Skin of body (tissue), 2 donors: ENCODE measurements around the gene FASTK. TPM values are rescaled to one million over a fixed set of nuclear protein-coding genes. Genes with fewer than 3 reads are reported as not detected.

ENCODE experiments used
- DNase-seq: peaks from one replicate; lab custom pipeline; 2025; lab: John Stamatoyannopoulos, UW
- total RNA-seq: library from RNA; depleted of rRNA; stranded (reverse); fragments of >200 nt; gene quantifications from one replicate; pipeline ENCODE4 v1.2.3, GENCODE V29; 2014

FASTK gene
- total RNA-seq, 1 donor from 2014 or later, result 35.9 TPM

DNA sequence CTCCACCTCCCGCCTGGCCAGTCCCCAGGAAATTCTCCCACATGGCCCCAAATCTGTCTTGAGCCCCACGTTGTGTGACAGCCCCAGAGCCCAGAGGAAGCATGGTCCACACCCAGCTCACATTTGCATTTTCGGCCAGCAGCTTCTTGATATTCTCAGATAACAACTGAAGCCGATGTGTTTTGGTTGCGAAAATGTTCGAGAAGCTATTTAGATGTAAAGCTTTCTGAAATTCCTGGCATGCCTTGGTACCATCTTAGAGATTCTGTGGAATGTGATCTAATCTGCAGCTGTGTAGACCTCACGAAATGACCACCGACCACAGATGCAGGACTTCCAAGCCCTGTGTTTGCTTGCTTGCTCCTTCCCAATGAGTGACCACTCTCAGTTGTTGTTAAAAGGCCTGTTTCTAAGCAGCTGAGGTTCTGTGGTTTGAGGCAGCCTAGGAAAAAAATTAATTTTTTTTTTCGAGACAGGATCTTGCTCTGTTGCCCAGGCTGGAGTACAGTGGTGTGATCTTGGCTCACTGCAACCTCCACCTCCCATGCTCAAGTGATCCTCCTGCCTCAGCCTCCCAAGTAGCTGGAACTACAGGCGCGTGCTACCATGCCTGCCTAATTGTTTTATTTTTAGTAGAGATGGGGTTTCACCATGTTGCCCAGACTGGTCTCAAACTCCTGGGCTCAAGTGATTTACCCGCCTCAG is 12.4 kb downstream of the FASTK start:
- DNase-seq, result no peak

DNA sequence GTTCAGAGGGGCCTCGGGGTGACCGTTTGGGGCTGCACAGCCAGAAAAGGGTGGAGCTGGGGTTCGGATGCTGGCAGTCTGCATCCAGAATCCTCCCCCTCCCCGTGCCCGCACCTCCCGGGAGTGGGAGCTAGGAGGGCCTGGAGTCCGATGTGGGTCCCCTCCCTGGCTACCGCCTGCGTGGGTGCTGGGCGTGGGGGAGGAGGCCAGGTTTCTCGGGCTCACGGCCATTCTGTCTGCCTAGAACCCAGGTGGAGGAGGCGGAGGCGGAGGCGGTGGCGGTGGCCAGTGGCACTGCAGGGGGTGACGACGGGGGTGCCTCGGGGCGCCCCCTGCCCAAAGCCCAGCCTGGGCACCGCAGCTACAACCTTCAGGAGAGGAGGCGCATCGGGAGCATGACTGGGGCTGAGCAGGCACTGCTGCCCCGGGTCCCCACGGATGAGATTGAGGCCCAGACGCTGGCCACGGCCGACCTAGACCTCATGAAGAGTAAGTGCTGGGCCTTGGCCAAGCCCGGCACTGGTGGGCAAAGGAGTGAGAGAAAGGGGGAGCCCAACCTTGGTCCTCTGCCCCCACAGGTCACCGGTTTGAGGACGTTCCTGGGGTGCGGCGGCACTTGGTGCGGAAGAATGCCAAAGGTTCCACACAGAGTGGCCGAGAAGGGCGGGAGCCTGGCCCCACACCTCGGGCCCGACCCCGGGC is 14.2 kb downstream of the FASTK start:
- DNase-seq, result no peak

DNA sequence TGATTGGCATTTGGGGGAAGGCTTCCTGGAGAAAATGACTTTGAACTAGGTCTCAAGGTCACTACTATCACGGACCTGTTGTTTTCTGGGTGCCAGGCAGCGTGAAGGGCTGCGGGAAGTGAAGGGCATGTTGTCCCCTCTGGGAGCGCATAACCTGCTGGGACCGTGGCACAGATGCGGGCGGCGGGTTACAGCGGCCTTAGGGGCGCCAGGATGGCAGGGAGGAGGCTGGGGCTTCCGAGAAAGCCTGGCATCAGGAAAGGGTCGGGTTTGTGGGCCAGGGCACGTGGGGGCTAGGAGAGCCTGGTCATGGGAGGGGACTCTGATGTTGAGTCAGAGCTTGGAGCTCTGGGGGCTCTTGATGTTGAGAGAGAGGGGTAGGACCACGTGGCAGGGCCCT is 15.1 kb downstream of the FASTK start:
- no peak for DNase-seq

DNA sequence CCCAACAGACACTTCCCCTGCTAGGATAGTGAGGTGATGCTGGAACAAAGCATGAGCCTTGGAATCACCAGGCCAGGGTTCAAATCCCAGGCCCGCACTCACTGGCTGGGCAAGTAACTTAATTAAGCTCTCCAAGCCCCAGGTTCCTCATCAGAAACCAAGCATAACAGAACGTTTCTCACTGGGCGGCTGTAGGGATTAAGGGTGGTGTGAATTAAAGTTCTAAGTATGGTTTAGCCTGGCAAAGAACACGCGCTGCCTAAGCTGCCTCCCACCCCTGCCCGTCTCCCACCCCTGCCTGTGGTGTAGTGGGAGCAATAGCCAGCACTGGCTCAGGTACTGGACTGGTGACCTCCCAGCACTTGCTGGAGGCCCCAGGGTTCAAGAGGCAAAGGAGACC is 15.6 kb downstream of the FASTK start:
- DNase-seq, result no peak

DNA sequence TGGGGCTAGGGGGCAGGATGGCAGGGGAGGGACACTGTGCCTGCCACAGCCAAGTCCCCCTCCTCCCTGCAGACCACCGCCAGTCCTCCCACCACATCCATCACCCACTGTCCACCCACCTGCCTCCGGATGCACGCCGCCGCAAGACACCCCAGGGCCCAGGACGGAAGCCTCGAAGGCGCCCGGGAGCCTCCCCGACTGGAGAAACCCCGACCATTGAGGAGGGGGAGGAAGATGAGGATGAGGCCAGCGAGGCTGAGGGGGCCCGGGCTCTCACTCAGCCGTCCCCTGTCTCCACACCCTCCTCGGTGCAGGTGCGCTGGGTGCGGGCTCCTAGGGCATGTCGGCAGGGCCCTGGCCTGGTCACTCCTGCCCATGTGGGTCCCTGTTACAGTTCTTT is 16.2 kb downstream of the FASTK start:
- no peak for DNase-seq

DNA sequence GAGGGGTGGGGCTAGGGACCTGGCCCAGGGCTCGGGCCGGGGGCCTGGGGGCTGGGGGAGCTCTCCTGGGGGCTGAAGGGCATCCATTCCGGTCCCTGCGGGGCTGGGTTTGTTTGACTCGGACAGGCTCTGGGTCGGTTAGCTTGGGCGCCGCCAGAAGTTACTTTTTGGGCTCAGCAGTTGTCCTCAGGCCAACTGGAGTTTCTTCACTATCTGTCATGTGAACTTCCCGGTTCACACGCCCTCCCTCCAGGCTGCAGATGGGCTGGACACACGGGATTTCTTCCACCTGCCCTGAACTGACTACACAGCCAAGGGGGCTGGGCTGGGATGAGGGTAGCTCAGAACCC is 17.4 kb downstream of the FASTK start:
- DNase-seq, result no peak

DNA sequence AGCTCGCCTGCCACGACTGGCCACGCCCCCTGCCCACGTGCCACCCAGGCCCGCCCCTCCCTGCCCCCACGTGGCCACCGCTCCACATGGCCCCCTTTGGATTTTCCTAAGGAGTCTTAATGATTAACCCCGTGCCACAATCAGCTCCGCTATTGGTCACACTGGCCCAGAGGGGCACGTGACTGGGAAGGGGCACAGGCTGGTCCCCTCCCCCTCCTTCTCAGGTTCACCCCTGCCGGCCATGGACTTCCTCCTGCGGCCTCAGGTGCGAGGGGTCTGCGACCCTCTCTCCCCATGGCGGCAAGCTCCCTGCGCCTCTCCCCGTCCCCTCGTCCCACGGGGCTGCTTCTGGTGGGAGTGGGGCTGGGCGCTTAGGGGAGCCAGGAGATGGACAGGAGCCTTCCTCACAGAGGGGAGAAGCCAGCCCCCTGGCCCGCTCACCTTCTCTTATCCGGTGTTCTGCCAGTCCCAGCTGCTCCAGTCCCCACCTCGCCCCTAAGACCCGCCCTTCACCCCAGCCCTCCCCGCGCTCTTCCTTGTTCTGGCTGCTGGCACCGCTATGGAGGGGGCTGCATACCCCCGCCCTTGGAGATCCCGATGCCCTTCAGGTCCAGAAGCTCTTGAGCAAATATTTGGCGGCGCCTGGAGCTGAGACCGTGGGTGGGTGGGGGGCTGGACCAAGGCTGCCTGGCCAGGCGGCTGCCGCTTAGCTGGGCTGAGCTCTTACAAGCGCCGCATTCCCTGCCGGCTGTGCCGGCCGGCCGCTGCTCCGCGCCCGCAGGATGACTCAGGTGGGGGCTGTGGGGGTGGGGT is 18.0 kb downstream of the FASTK start:
- DNase-seq, result no peak

DNA sequence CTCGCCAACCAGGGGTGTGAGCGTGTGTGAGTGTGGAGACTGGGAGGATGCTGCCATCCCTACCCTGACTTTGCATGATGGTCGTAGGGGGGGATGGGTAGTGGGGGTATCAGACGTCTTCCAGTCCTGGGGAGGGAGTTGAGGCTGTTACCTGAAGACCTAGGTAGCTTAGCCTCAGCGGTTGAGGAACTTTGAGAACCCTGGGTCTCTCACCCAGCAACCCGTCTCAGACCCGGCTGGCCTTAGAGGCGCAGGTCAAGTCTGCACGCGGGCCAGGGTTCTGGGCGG is 18.6 kb downstream of the FASTK start:
- no peak for DNase-seq

DNA sequence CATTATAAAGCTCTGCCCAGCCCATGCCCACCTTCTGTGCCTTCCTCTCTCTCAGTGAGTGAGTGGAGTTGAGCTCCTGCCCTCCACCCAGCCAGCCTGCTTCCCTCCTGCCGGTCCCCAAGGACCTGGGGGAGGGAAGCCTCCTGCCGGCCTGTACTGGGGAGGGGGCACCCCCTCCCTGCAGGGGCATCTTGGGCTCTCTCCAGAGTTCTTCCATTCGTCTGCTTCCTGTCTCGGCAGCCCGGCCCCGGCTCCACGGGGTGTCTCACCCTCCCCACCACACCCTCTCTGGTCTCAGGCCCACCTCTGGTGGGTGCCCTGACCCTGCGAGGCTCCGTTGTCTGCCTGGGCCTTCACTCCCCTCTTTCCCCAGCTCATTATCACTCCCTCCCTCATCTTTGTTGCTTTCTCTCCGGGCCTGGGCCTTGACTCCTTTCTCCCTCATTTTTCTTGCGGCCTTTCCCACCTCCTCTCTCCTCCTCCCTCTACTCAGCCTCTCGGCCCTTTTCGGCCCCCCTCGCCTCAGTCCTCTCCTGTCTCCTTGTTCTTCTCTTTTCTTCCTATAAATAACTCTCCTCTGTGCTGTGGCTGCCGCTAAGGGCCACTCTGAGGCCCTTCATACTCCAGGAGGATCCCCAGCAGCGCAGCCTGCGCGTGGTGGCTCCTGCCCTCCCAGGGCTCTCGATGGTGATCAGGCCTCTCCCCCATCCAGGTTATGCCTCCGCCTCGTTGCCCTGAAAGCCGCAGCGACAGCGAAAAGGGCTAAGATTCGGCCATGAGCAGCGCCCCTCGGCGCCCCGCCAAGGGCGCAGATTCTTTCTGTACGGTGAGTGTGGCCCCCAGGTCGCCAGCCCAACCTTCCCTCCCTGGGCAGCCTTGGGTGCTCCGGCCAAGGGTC is 19.1 kb downstream of the FASTK start:
- DNase-seq, result no peak

DNA sequence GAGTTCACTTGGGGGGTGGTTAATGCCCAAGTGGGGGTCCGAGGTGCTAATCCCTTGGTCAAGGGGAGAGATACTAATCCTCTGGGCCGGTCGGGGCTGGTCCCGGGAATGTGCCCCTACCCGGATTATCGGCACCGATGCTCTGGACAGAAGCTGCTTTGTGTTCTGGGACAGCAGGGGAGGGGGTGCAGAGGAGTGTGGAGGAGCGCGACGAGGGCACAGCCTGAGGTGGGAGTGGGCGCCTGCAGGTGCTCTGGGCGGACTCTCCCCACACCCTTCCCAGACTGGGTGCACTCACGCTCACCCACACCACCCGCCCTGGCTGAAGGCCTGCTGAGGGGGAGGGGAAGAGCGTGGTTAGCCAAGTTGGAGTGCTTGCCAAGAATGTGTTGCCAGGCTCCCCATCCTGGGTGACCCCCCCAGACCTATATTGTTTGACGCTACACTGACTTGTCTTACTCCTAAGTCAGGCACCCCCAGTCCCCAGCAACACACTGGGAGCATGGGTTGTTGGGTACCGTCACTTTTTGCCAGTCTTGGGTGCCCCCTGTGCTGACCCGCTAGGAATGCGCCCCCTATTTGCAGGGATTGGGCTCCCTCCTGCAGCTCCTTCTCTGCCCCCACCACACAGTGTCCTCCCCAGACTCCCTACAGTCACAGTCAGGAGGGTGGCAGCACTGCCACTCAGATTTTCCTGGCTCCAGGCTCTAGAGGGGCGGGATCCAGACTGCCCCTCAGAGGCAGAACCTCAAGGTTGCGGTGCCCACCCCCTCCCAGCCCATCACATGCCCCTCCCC is 20.0 kb downstream of the FASTK start:
- DNase-seq, result peak; percentile 17

DNA sequence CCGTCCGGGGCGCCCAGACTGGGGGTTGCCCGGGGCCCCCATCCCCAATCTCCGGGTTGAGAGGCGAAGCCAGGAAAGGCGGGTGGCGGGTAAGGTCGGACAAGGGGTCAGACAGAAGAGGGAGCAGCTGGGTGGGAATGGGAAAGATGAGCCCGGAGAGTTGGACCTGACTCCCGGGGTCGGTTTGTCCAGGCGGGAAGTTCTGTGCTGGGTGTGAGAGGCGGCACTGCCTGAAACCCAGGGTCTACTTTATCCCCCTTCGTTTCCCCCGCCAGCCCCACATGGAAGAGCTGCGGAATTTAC is 20.5 kb downstream of the FASTK start:
- no peak for DNase-seq

DNA sequence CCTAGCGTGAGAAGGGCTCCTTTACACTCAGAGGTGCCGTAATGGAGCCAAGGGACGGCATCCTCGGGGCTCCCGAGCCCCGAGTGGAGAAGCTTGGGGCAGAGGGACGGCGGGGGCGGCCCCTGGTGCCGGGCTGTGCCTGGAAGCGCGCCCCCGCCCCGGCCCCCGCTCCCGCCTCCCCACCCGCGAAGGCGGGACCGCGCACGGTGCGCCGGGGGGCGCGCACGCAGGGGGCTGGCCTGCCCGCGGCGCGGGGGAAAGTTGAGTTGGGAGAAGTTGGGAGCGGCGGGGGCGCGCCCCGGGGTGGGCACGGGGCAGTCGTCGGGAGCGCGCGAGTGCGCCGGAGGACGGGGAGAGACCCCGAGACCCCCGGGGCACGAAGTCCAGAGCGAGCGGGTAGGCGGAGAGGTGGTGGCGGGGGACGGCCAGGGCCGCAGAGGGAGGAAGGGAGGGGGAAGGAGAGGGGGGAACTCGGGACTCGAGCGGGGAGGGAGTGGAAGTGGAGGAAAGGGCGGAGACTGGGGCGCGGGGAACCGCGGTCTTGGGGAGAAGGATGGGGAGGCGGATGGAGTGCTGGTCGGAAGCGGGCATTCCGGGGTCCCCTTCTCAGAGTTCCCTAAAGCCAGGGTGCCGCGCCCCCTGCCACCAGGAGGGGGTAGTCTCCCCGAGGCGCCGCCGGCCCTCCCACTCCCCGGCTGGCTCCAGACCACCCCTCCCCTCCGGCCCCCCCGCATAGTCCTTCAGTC is 21.1 kb downstream of the FASTK start, which contains the start of gene SLC4A2:
SLC4A2 (plus strand) TSS at position 223 of the 746 bp plus-strand sequence. CDS start 2,399 bp downstream, outside the sequence.
- peak; percentile 82 for DNase-seq

DNA sequence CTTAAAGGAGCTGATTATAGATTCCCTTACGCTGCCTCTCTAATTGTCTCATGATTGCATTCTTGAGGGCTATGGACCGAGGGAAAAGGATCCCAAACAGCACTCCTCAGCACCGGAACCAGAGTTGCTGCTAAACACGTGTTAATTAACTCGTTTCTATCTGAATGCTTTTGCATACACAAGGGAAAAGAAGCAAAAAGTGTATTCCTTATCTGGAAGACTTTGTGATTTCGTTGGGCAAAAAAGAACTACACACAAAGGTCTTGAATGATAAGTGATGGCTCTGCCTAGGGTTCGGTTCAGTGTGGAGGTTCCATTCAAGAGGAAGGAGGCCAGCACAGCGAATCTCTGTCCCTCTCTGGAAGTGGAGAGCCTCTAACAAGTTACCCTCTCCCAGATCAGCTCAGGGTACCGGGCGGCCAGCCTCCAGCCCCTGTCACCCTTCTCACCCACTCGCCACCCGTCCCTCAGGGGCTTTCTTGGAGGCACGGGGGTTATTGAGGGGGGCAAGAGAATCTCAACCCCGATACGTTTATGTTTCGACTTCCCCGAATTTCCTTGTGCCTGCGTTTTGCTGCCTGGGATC is 21.7 kb downstream of the FASTK start:
- DNase-seq, result peak; percentile 49

DNA sequence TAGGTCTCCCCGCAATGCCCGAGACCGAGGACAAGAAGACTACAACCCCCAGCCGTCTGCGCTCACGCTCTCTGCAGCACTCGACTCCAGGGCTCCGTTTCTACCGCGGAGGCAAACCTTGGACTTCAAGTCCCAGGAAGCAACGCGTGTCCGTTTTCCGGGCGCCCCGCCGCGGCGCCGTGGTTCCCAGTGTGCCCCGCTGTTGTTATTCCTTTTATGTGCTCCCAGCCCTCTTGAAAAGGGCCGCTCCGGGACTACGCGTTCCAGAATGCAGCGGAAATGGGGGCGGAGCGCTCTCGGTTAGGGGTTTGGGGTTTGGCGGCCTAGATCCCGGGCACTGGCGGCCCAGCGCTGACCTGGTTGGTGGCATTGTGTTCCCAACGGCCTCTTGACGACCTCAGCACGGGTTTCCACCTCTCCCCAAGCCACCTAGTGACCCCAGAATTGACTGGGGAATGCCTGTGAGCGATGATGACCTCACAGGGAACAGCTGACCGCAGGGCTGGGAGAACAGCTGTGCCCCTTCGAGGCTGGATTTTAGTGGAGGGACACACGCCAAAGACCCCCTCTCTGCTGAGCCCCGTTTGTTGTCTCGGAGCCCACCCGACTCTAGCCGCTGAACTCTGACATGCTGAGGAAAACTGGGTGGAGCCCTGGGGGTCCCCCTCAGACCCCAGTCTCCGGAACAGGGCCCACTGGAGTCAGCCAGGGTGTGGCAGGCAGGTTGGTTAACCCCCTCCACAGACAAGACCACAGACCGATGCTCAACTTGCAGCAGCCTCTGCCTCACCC is 22.4 kb downstream of the FASTK start:
- peak; percentile 100 for DNase-seq

DNA sequence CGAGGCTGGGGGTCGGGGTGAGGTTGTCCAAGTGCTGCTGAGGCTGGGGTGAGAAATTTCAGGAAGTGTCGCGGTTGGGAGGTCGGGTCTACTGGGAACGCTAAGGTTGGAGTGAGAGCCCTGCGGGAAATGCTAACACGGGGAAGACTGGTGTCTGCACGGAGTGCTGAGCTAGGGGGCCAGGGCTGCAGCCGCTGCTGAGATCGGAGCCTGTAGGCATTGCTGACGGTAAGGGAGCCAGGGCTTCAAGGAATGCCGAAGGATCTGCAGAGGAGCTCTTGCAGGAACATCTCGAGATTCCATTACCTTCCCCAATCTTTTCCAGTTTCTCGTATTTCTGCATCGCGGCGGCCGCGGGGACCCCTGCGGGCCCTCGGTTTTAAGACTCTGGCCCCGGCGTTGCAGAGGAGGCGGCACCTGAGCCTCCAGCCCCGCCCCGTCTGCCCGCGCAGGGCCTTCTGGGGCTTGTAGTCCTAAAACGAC is 23.1 kb downstream of the FASTK start, which contains the start of gene CDK5:
CDK5 (minus strand) TSS at position 392 of the 483 bp plus-strand sequence; CDS start at position 343, 49 bp downstream.
- DNase-seq, result no peak

DNA sequence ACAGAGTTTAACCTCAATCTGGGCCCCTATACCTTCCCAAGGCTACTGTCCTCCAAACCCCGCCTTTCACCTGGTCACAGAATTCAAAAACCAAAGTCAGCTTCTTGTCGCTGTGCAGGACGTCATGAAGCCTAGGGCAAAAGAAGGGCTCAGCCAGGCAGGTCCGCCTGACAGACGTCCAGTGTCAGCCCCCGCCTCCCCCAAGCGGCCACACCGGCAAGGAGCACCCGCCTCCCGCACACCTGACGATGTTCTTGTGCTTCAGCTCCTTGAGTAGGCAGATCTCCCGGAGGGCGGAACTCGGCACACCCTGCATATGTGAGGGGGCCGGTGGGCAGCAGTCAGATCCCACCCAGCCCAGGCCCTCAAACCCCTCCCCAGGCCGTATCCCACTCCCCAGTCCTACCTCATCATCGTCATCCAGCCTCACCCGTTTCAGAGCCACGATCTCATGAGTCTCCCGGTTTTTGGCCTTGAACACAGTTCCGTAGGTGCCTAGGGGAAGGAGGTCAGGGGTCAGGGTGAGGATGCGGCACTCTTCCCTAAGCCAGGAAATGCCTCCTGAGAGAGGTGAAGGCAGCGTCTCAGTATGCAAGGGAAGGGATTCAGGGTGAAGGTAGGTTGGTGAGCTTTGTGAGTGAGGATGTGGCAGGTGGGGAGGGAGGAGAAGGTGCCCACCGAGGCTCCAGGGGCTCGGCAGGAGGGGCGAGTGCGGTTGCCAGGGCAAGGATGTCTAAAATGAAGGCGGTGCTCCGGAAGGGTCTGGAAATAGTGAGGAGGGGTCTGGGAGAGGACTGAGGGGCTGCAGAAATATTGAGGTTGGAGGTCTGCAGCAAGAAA is 23.7 kb downstream of the FASTK start:
- no peak for DNase-seq

DNA sequence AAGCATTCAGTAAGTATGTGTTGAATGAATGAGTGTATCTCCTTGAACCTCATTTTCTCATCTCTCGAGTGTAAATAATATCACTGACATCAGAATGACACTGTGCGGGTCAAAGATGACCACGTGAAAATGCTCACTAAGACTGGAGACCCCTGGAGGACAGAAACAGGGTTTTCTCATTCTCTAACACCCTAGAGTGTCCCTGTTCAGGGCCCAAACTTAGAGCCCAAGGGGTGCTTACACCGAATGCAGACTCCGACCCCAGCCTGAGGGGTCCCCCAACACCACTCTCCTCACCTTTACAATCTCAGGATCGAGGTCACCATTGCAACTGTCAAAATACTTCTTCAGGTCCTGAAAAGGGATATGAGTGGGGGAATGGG is 24.3 kb downstream of the FASTK start:
- no peak for DNase-seq

DNA sequence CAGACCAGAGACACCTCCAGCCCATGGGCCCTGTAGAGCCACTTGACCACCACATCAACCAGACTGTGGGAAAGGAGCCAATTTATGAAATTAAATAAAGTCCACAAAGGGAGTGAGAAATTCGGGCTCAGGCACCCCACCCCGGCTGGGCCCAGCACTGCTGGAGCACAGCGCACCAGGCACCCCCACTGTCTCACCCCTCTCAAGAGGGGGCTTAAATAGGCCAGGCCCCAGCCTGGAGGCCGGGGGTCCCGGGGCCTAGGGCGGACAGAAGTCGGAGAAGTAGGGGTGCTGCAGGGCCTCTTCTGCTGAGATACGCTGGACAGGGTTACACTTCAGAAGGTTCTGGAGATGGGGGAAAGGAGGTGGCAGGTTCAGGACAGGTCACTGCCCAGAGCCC is 26.9 kb downstream of the FASTK start:
- no peak for DNase-seq
